ENCODE results near the gene THYN1.
"Not testable (repeated sequence)": the region's sequence is repeated elsewhere in the genome, so short reads cannot be mapped to it uniquely, and the experiment has no call there.

Gene THYN1

GRCh38 chr11:134253188-134253993 lies at the start of gene THYN1, which contains the start of gene ACAD8:
TSS of gene THYN1 (minus strand) at chr11:134253352. CDS start at chr11:134252882, 470 bp downstream.
TSS of gene ACAD8 (plus strand) at chr11:134253568. CDS start at chr11:134253601, 33 bp downstream.
- peak; percentile 95 for DNase-seq (ENCODE audit: low spot score)

DNA sequence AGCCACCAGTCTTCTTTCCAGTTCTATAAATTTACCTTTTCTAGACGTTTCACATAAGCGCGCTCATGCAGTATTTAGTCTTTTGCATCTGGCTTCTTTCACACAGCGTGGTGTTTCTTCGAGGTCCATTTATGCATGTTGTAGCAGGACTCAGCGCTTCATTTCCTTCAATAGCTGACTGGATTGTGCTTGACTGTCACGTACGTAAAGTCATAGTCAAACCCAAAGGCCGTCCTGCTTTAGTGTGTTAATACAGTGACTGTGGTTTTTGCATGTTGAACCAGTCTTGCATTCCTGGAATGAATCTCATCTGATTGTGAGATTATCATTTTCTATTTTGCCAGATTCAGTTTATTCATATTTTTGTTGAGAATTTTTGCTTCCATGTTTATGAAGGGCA lies 41.5 kb upstream of the THYN1 start:
- no peak for DNase-seq (ENCODE audit: low spot score)

DNA sequence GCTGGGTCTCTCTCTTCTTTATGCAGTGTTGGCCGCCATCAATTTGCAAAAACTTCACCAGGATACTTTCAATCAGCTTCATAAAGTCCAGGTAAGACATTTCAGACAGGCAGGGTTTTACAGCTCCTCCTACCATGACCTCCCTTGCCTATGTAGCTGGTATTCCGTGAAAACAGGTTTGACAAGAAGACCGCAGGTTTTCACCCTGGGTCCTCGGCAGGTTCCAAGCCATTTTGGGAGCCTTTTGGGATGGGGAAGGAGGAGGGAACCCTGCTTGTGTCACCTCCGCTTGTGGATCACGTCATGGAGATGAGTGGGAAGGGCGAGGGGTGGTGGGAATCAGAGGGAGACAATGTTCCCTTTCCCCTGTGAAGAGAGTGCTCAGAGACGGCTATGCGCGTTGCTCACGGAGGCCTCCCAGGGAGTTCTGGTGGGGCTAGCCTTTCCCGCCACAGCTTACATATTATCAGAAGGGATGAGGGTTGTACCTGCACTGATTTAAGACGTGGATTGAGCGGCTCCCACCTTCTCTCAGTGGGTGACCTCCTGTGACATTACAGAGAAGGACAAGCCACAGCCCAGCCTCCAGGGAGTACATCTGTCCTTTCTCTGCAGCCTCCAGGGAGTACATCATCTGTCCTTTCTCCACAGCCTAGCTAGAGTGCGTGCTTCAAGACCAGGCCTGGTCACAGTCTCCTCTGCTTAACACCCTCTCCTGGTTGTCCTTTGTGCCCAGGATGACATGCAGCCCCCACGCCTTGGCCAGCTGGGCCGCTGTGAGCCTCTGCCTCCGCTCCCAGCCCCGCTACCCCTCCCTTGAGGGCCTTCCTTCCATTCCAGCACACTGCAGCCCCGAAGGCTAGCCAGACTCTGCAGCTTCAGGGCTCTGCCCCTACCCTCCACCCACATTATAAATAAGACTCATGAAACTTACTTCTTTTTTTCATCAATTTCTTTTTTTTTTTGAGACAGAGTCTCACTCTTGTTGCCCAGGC lies 40.3 kb upstream of the THYN1 start:
- no peak for DNase-seq (ENCODE audit: low spot score)

- no peak for DNase-seq (ENCODE audit: low spot score)
Observed at GRCh38 chr11:134292661-134293060, 39.5 kb upstream of the THYN1 start.

DNA sequence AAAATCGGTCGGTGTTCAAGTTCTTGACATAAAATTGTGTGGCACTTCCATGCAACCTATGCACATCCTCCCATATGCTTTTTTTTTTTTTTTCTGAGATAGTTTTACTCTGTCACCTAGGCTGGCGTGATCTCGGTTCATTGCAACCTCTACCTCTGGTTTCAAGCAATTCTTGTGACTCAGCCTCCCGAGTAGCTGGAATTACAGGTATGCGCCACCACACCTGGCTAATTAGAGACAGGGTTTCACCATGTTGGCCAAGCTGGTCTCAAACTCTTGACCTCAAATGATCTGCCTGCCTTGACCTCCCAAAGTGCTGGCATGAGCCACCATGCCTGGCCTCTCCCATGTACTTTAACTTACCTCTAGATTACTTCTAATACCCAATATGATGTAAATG lies 38.0 kb upstream of the THYN1 start:
- no peak for DNase-seq (ENCODE audit: low spot score)

- DNase-seq (ENCODE audit: low spot score), result no peak
Observed at GRCh38 chr11:134290646-134291045, 37.5 kb upstream of the THYN1 start.

DNA sequence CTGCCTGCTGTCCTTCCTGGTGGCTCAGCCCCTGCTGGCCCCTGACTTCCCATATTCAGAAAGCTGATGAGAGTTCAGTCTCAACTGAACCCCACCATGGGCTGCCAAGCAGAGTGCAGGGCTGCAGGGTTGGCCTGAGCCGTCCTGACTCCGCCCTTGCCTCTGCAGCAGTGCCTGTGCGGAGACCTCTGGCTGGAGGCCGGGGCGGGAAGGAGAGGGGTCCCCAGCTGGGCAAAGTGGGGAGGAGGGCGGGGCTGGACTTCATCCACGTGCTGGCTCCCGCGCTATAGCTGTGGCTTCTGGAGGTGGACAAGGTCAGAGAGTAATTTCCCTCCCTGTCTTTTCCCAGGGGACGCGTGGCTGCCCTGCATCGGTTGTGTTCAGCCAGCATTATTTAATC lies 36.6 kb upstream of the THYN1 start:
- DNase-seq (ENCODE audit: low spot score), result no peak

DNA sequence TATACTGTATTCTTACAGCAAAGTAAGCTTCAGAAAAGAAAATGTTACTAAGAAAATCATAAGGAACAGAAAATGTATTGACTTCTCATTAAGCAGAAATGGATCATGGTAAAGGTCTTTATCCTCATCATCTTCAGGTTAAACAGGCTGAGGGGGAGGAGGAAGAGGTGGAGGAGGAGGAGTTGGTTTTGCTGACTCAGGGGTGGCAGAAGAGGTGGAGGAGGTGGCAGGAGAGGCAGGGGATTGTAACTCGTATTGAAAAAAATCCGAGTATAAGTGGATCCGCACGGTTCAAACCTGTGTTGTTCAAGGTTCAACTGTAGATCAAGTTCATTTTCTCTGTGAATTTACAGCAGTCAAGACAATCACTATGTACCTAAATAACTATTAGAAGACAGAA lies 36.0 kb upstream of the THYN1 start:
- DNase-seq (ENCODE audit: low spot score), result no peak

DNA sequence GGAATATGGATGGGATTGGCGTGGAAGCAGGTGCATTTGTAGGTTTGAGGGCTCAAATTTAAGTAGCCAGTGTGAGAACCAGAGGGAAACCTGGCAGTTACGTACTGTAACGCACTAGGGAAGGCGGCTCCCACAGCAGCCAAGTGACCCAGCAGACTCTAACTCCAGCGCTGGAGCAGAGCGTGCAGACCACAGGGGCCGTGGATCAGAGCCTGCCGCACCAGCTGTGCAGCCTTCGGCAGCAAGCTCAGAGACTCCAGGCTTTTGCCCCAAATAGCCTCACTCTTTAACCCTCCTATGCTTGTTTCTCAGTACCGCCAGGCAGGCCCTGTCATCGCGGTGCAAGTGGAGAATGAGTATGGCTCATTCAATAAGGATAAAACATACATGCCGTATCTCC lies 35.3 kb upstream of the THYN1 start:
- no peak for DNase-seq (ENCODE audit: low spot score)

GRCh38 chr11:134287561-134287960 lies 34.4 kb upstream of the THYN1 start:
- no peak for DNase-seq (ENCODE audit: low spot score)

DNA sequence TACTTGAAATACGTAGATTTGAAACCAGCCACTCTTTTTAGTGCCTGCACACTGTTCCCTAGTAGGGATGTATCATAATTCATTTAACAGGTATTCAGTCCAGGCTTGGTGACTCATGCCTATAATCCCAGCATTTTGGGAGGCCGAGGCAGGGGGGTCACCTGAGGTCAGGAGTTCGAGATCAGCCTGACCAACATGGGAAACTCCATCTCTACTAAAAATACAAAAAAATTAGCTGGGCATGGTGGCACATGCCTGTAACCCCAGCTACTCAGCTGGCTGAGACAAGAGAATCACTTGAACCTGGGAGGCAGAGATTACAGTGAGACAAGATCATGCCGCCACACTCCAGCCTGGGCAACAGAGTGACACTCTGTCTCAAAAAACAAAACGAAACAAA lies 31.2 kb upstream of the THYN1 start:
- not testable (repeated sequence) for DNase-seq (ENCODE audit: low spot score)

- no peak for DNase-seq (ENCODE audit: low spot score)
Observed at GRCh38 chr11:134283461-134284230, 30.5 kb upstream of the THYN1 start.

DNA sequence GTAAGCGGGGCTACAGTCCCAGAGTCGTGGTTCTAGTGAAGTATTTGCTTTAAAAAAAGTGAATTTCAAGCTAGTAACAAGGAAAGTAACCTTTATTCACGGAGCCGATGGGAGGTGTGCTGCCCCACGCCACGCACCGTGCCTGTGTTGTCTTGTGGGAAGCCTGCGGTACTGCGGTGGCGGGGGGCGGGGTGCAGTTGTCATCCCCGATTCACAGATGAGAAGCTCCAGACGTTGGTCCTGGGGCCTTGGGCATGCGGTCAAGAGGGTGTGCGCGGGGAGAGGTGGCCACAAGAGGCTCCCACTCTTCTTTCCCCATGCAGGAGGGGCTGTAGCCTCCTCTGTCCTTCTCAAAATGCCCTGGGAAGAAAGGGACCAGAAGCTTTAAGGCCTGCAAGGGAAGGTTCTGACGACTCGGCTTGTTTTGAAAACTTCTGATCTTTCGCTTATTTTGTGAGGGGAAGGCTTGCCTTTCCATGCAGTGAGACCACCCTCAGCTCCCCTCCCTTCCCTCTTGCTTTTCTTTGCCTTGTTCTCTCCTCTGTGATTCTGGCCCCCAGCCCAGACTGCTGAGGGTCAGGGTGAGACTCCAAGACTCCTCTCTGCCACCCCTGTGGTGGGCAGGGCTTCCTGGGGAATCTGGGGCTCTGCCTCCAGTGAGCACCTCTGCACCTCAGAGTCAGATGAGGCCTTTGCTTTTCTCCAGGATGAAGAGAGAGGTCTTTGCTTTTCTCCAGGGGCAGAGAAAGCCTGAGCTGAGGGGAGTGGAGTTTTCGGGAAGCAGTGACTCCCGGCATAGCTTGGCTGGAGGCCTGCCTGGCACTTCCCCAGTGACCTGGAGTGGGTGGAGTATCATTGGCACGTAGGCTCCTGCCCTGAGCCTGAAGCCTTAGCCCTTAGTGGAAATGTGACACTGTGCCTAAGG lies 29.2 kb upstream of the THYN1 start:
- DNase-seq (ENCODE audit: low spot score), result no peak

- not testable (repeated sequence) for DNase-seq (ENCODE audit: low spot score)
Observed at GRCh38 chr11:134281635-134282034, 28.5 kb upstream of the THYN1 start.

- DNase-seq (ENCODE audit: low spot score), result no peak
Observed at GRCh38 chr11:134278356-134278755, 25.2 kb upstream of the THYN1 start.

DNA sequence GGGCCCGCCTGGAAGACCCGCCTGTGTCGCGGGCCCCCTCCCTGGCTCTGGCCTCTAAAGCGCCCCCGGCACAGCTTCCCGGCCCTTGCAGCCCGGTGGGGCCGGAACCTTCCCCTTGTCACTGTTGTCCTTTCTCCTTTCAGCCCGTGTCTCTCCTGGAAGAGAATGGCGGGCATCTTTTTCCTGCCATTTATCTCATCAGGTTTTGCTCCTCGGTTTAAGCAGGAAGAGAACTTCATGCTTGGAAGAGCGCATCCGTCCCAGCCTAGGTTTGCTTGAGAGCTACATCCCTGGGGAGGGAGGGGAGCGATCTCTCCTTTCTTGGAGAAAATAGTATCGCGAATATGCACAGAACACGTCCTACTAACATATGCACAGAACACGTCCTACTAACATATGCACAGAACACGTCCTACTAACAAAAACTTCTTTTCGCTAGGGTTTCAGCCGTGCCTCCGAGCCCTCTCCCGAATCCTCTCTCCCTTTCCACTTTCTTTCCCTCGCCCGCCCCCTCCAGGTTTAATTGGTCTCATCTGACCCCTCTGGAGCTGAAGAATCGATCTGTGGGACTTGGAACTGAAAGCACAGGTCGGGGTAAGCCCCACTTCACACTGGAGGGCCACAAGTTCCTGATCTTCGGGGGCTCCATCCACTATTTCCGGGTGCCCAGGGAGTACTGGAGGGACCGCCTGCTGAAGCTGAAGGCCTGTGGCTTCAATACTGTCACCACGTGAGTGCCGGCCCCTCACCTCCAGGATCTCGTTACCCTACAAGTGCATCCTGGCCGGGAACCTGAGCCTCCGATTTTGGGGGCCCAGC lies 24.2 kb upstream of the THYN1 start:
- no peak for DNase-seq (ENCODE audit: low spot score)

DNA sequence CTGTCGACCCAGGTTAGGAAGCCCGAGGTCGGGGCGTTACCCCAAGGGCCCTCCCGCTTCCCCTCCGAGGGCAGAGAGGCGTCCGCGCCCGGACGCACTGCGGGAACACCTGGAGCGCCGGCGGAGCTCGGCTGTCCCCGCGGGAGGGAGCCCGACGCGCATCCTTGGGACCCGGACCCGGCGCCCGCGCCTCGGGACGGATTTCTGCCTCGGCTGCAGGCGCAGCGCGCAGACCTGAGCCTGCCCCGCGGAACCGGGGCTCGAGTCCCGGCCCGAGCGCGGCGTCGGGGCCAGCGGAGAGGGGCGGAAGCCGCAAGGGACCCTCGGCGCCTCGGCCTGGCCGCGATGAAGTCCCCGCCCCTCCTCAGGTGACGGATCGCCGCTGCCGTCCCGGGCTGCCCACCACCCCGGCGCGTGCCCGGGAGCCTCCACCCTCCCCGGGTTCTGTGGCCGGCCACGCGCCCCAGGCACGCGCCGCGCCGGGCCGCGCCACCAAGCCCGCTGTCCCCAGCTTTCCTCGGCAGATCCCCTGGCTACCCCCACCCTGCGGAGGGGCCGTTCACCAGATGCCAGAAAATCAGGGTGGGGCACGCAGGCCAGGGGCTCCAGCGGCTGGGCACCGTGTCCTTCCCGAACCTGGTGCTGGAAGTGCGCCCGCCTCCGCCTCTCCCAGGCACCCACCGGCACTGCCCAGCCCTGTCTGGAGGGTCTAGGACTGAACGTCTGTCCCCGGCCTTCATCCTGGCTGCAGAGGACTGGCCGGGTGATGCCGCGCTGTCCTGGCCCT lies 23.4 kb upstream of the THYN1 start:
- no peak for DNase-seq (ENCODE audit: low spot score)

DNA sequence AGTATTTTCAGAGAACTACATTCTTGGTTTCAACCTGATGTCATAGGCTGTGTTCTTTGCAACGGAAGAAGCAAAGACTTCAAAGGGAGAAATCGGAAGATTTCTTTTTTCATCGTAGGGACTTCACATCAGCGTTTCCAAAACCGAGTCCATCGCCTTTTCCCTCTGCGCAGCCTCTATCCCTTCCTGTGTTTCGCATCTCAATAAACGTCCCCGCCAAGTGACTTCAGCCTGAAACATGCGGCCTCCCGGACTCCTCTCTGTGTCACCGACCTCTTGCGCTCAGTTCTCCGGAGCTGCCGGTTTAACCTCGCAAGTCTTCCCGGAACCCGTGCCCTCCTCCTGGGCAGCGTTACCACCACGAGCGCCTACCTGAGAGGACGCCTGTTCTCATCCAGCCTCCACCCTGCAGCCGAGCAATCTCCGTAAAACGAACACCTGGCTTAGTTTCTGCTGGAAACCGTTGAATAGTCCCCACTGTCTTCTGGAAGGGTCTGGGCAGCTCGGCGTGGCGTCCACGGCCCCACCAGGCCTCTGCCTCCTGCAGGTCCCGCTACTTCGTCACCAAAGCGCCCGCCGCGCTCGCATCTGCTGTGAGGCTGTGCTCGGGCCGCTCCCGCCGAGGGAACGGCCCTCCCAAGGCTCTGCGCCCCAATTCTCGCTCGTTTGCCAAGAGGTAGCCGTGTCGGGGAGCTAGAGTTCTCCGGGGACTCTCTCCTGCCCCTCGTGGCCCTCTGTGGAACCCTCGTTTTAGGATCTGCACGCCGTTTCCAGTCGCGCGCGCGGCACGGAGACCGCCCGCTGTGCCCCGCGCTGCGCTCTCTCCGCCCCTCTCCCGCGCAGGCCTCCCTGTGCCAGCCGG lies 22.6 kb upstream of the THYN1 start, which contains the start of gene GLB1L3:
Gene GLB1L3 (plus strand): TSS at position 846 of the 862 bp plus-strand sequence. CDS start 362 bp downstream, outside the sequence.
- peak; percentile 9 for DNase-seq (ENCODE audit: low spot score)

Data from hematopoietic multipotent progenitor cell treated with erythropoietin and hydrocortisone succinate and interleukin-3 and kit ligand, for 15 days (in vitro differentiated cells).